Transverse colon (tissue), 4 donors: ENCODE measurements around the gene CTTN. TPM values are rescaled to one million over a fixed set of nuclear protein-coding genes. Genes with fewer than 3 reads are reported as not detected.

Source experiments
- DNase-seq: peaks from one replicate; pipeline ENCODE4 v3.0.0-alpha.2; 2019
- H3K27ac ChIP-seq, 4 donors: fragments of 200-600 bp; sonication (generic); 2 replicates each; pipeline ENCODE4 v1.5.1; 2016 to 2018; ENCODE audit warnings: inconsistent platforms in 4 of 4
- H3K27me3 ChIP-seq: fragments of 200-600 bp; sonication (generic); 2 replicates; pipeline ENCODE4 v1.5.1; 2017; ENCODE audit warnings: inconsistent platforms
- H3K36me3 ChIP-seq, 4 donors: fragments of 200-600 bp; sonication (generic); 2 replicates each; pipeline ENCODE4 v1.5.1; 2017 to 2019; ENCODE audit warnings: inconsistent platforms in 4 of 4
- H3K4me1 ChIP-seq, 4 donors: fragments of 200-600 bp; sonication (generic); 2 replicates each; pipeline ENCODE4 v1.5.1; 2017 to 2020; ENCODE audit warnings: inconsistent platforms in 4 of 4
- H3K4me3 ChIP-seq, 4 donors: fragments of 200-600 bp; sonication (generic); 1 replicate in 1 of 4; 2 replicates in 3 of 4; pipeline versions ENCODE4 v1.5.1 to v1.6.1; 2017 to 2019; ENCODE audit warnings: inconsistent platforms in 4 of 4
- H3K9me3 ChIP-seq, 2 donors: fragments of 200-600 bp; sonication (generic); 2 replicates each; pipeline ENCODE4 v1.5.1; 2017 to 2019; ENCODE audit warnings: inconsistent platforms in 2 of 2
- EP300 ChIP-seq: sonication (generic); formaldehyde crosslinking; IDR thresholded peaks from one replicate; pipeline ENCODE4 v1.6.1; 2017; ENCODE audit warnings: antibody characterized with exemption, low read depth
- POLR2A ChIP-seq: fragments of 450-650 bp; IDR thresholded peaks from one replicate; pipeline ENCODE4 v1.6.1; 2016; ENCODE audit warnings: antibody characterized with exemption, mild to moderate bottlenecking, moderate library complexity
- POLR2AphosphoS5 ChIP-seq, 3 donors: sonication (generic); formaldehyde crosslinking; IDR thresholded peaks; one replicate each; pipeline ENCODE4 v1.6.1; 2016; ENCODE audit warnings: antibody characterized with exemption in 3 of 3
- WGBS, 2 donors: methylation state at CpG; one replicate each; pipeline ENCODE4 v1.1.5; 2018; ENCODE audit warnings: low coverage in 1 of 2; 5-methylcytosine and 5-hydroxymethylcytosine counted together
- in situ Hi-C, 4 donors: fragments of 200-750 bp; cut with MboI; loops; one replicate each; pipeline versions ENCODE4 v1.15.0 to v1.15.1; 2017; ENCODE audit warnings: low sequenced_read_pairs in 3 of 4, low pct_ligation_motif_present in 1 of 4, low pct_unique_long_range_greater_than_20kb in 1 of 4
- intact Hi-C: fragments of 100-400 bp; cut with DNase I; formaldehyde crosslinking; loops from one replicate; pipeline ENCODE4 v1.15.1; 2023; ENCODE audit warnings: low total_unique reads
- total RNA-seq, 4 donors: library from RNA; depleted of rRNA; stranded (reverse); fragments of >200 nt; gene quantifications; one replicate each; pipeline ENCODE4 v1.1.0, GENCODE V29; 2016
- TF ChIP-seq, protein P1 (sequence below), 5 experiments: fragments of 200-600 bp in 3 of 5; fragments of 450-650 bp in 2 of 5; sonication (generic) in 3 of 5; IDR thresholded peaks; 1 replicate in 2 of 5; 2 replicates in 3 of 5; pipeline ENCODE4 v1.5.1; 2016 to 2017; ENCODE audit warnings: antibody characterized with exemption in 5 of 5, inconsistent platforms in 3 of 5, mild to moderate bottlenecking in 2 of 5, moderate library complexity in 1 of 5

Gene CTTN
- total RNA-seq, 4 donors from 2014 or later, result 203 to 449 (median 365) TPM

DNA sequence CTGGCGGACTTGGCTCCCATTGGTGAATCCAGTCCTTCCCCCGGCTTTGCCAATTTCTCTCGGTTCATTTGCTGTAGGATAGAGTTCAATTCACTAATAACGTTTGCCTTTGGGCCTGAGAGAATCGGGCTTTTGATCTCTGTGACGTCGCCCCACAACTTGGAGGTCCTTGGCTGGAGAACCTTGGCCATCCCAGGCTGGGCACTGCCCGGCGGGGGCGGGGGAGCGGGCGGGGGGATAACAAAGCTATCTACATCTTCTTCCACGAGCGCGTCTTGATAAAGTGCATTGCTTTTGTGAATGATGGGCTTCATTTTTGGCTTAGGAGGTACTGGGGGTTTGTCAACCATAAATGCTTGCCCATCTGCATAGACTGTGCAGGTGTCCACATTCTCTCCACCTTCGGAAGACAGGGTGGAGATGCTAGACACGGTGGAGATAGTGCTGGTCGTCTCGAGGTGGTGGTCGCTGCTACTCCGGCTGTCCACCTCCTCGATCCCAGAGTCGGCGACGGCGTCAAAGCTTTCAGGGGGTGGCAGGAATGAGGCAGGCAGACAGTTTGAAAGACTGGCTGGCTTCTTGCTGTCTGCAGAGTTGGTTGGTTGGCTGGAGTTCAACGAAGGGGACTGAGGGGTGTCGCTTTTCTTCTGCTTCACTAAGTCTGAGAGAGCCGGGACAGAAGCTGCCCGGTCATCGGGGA is 87.1 kb downstream of the CTTN start:
- 95% methylated on average over 31 of the region's 31 CpGs; no CpG with 5 or more reads in 1 of the 2 donors for WGBS, 2 donors
- H3K36me3 ChIP-seq, result no peaks in the 10 kb centered on the region
- DNase-seq, result no peak
- no peaks in the 10 kb centered on the region for H3K27me3 ChIP-seq
- in situ Hi-C loops (no loop called here), intact Hi-C loops (no loop called here)
- H3K27ac ChIP-seq, result no peak overlapping the region
- no peaks in the 10 kb centered on the region for H3K9me3 ChIP-seq
- TF ChIP-seq POLR2AphosphoS5 (IDR thresholded peaks at IDR 0.05) (no peak), POLR2A (no peak), EP300 (no peak)
- TF ChIP-seq, protein P1, sequence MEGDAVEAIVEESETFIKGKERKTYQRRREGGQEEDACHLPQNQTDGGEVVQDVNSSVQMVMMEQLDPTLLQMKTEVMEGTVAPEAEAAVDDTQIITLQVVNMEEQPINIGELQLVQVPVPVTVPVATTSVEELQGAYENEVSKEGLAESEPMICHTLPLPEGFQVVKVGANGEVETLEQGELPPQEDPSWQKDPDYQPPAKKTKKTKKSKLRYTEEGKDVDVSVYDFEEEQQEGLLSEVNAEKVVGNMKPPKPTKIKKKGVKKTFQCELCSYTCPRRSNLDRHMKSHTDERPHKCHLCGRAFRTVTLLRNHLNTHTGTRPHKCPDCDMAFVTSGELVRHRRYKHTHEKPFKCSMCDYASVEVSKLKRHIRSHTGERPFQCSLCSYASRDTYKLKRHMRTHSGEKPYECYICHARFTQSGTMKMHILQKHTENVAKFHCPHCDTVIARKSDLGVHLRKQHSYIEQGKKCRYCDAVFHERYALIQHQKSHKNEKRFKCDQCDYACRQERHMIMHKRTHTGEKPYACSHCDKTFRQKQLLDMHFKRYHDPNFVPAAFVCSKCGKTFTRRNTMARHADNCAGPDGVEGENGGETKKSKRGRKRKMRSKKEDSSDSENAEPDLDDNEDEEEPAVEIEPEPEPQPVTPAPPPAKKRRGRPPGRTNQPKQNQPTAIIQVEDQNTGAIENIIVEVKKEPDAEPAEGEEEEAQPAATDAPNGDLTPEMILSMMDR (IDR thresholded peaks at IDR 0.05), result no peak
- H3K4me1 ChIP-seq, result peaks cover 0 to 3% (median 0%) of the 10 kb centered on the region in 4 donors
- H3K4me3 ChIP-seq, result no peak overlapping the region

DNA sequence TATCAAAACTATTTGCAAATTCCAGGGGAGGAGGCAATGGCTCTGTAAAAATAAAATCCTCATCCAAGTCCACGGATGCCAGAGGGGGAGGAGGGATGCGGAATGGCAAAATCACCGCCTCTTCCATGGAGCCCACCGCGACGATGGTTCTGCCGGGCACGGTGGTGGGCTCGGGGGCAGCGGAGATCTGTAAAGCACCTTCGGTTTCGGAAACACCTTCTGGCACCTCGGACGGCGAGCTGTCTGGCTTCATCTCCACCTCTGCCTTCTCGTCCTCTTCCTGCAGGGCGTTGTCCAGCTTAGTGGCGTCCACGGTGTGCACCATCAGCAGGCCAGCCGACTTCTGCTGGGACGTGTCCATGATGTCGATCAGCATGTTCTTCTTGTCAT is 87.7 kb downstream of the CTTN start:
- Histone ChIP-seq H3K4me1 (peaks cover 0 to 3% (median 0%) of the 10 kb centered on the region in 4 donors), H3K4me3 (no peak overlapping the region), H3K9me3 (no peaks in the 10 kb centered on the region), H3K27ac (no peak overlapping the region), H3K36me3 (no peaks in the 10 kb centered on the region), H3K27me3 (no peaks in the 10 kb centered on the region)
- 95% methylated on average over 22 of the region's 22 CpGs; no CpG with 5 or more reads in 1 of the 2 donors for WGBS, 2 donors
- TF ChIP-seq POLR2A (no peak), POLR2AphosphoS5 (IDR thresholded peaks at IDR 0.05) (no peak), EP300 (no peak)
- TF ChIP-seq, protein P1 (IDR thresholded peaks at IDR 0.05), result no peak
- no peak for DNase-seq
- intact Hi-C loops (no loop called here), in situ Hi-C loops (no loop called here)

Other genes with a start within 250 kb of the CTTN start
- gene FADD, start 195.2 kb upstream of the CTTN start, total RNA-seq, result 10 to 100 TPM; 24.5 to 42.3 (median 31.5) TPM
- gene PPFIA1, start 127.8 kb upstream of the CTTN start, total RNA-seq, result 100 to 1,000 TPM in 1 of 4 donors, 10 to 100 TPM in 3; 42.6 to 143 (median 72.8) TPM